GM21619 (cell line): Measurements from ENCODE around the gene CCNQ.

ENCODE experiments used
- ATAC-seq: cut with Tn5 transposase; IDR thresholded peaks from one replicate; pipeline ENCODE4 v1.9.1; 2021; ENCODE audit not compliant: unreplicated experiment

Gene CCNQ

GRCh38 chrX:153637121-153638040, 38.4 kb upstream of the CCNQ start:
- ATAC-seq = no peak

GRCh38 chrX:153636716-153637115, 37.8 kb upstream of the CCNQ start:
- no peak for ATAC-seq

DNA sequence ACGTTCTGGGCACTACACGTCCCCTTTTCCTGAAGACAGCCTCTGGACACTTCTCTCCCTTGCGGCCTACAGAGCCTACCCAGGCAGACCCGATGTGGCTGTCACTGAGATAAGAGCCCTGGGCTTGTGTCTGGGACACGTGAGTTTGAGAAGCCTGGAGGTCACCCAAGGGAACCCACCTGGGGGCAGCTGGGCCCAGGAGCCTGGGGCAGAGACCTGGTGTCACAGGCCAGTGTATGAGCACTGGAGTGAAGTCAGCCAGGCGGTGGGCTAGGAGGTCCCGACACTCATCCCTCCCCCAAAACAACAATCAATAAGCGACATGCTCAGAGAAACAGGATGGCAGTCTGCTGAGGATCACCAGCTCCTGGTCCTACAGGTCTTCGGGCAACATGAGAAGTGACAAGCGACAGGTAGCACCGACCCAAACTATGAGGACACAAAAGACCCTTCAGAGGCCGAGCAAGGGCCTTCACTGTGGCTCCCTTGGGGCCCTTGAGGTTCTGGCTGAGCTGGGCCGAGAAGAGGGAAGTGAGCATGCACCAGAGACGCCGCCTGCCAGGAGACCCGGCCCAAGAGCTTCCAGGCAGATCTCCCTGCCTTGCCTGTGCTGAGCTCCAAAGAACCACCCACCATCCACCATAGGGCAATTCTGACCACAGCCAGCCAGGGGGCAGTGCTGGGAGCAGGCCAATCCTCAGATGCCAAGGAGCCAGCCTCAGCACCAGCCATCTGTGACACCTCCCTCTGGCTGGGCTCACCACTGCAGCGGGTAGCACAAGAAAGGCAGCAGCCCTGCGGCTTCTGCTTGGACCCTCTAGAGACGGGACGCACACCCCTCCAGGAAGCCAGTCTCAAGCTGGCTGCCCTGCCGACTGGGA, 37.1 kb upstream of the CCNQ start:
- no peak for ATAC-seq

DNA sequence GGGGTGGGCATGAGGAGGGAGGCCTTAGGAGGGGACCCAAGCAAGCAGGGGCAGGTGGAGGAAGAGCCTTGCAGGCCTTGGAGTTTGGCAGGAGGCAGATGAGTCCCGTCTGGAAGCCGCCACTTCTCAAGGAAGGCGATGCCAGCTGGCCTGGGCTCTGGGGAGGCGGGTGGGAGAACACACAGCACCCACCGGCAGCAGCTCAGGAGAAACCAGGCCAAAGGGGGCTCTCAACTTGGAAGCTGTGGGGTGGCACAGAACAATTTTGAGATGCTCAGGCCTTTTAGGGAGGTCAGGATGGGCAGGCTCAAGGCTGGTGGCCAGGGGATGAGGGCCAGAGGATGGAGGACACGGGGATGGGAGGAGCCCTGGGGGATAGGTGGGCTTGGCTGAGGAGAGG, 36.4 kb upstream of the CCNQ start:
- ATAC-seq = no peak

GRCh38 chrX:153634832-153635231, 35.9 kb upstream of the CCNQ start:
- no peak for ATAC-seq

DNA sequence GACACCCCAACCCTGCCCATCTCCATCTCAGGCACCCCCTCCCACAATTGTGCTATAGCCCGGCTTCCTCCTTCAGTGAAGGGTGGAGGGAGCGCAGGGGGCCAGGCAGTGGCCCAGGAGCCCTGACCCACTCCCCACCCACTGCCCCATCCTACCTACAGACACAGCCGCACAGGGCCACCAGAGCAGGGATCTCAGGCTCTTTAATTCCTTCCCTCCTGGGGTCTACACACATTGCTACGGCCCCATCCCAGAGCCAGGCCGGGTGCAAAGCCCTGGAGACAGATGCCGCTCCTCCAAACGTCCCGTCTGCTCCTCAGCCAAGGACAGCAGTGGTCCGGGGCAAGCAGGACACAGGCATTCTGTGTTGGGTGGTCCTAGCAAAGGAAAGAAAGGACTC, 35.3 kb upstream of the CCNQ start:
- ATAC-seq = no peak

DNA sequence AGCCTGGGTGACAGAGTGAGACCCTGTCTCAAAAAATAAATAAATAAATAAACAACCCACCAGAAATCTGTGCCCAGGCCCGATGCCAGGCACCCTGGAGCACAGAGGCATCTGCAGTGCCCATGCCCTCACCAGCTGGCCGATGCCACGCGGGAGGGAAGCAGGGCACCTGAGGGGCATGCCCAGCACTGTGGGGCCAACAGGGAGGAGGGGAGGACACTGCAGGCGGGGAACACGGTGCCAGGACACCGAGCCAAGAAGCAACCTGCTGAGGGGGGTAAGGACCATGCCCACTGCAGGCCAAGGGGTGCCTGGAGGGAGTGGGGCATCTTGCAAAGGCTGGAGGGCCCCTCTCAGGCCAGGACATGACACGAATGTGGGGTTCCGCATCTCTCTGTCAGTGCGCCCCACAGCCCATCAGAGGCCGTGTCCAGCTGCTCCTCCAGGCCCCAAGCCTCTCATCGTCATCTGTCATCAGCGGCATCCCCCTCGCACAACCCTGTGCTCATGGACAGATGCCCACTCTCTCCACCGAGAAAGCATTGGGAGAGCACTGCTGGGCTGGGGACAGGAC, 34.8 kb upstream of the CCNQ start:
- no peak for ATAC-seq

DNA sequence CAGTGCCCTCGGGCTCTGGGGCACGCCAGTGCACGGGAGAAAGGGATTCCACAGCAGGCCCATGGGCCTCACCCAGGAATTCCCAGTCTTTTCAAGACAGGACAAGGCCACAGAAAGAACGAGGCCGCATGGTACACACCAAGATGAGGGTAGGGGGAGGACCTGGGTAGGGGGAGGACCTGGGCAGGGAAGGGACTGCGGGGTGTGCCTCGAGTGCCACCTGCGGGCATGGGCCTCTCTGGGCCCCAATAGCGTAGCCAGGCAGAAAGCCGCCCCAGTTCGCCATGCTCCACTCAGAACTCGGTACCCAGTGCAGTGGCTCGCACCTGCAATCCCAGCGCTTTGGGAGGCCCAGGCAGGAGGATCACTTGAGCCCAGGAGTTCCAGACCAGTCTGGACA, 34.1 kb upstream of the CCNQ start:
- no peak for ATAC-seq

DNA sequence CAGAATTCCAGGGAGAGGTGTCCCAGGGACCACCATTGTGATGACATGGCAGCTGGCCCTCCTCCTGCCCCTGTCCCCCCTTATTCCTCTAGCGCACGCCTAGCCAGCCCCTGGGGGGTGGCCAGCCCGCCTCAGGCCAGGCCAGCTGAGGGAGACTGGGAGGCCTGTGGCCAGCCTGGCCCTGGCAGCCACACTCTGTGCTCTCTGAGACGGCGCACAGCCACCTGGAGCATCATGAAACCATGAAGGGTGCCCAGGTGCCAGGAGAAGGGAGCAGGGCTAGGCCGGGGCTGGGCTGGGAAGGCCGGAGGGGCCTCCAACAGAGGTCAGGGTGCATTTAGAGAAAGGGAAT, 33.6 kb upstream of the CCNQ start:
- no peak for ATAC-seq

GRCh38 chrX:153631907-153632594, 33.1 kb upstream of the CCNQ start:
- ATAC-seq = no peak

- no peak for ATAC-seq
Observed at GRCh38 chrX:153631346-153631745, 32.4 kb upstream of the CCNQ start.

DNA sequence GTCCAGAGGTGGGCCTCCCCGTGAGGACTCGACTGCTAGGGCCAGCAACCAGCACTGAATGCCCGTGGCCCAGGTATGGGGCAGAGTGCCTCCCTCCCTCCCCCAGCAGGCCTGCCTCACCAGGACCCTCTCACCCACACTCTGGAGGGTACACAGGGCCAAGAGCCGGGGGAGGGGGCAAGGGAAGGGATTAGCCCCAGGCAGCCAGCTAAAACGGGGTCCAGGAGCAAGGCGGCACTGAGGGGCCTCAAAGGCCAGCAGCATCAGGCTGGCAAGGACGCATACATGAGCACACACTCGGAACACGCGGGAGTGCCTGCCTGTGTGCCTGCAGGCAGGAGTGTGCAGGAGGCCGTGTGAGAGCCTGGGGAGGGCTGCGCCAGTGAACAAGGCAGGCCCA, 29.7 kb upstream of the CCNQ start:
- ATAC-seq = no peak

- no peak for ATAC-seq
Observed at GRCh38 chrX:153628129-153628528, 29.2 kb upstream of the CCNQ start.

- ATAC-seq = no peak
Observed at GRCh38 chrX:153627675-153628111, 28.8 kb upstream of the CCNQ start.

GRCh38 chrX:153626863-153627674, 28.1 kb upstream of the CCNQ start:
- no peak for ATAC-seq

- ATAC-seq = no peak
Observed at GRCh38 chrX:153626025-153626633, 27.2 kb upstream of the CCNQ start.

DNA sequence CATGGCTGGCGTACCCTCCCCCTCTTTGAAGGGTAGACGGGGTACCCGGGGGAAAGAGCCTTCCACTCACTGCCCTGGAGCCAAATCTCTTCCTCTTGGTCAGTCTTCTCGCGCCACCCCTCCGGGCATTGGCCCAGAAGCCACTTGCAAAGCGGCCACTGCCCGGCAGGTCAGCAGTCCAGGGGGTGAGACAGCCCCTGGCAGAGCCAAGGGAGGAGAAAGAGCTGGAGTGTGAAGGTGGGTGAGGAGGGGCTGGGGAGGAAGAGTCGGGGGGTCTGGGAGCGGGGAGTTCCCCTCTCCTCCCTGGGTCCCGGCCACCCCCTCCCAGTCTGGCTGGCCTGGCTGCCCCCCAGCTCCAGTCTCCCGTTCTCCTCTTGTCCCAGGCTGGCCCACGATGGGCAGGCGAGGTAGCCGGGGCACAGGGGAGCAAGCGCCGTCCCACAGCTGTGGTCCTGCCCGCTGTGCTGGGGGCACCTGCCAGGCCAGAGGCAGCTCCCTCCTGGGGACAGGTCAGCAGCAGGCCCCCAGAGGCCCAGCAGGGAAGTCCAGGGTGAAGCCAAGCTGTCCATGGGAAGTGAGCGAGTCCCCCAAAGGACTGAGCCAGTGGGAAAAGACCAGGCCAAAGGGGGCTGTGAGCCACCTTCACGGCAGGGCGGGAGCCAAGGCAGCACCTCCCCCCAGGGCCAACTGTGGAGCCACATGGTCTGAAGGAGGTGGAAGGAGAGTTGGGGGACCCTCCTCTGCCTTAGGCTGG, 26.5 kb upstream of the CCNQ start:
- no peak for ATAC-seq

GRCh38 chrX:153624196-153625091, 25.5 kb upstream of the CCNQ start:
- no peak for ATAC-seq
